GM10847 (cell line): ENCODE data around the gene CD1E.

Experiments used
- POLR2A ChIP-seq: IDR thresholded peaks from 2 replicates; pipeline ENCODE4 v1.6.1; 2011; ENCODE audit not compliant: insufficient read length; ENCODE audit errors: extremely low read depth

Gene CD1E

GRCh38 chr1:158353303-158354075, at the start of gene CD1E:
TSS of gene CD1E (plus strand) at chr1:158353894. CDS start at chr1:158353989, 95 bp downstream.
- no peak for TF ChIP-seq POLR2A

GRCh38 chr1:158310623-158311022, 43.1 kb upstream of the CD1E start:
- no peak for TF ChIP-seq POLR2A

- TF ChIP-seq POLR2A, result no peak
Observed at GRCh38 chr1:158311066-158311465, 42.6 kb upstream of the CD1E start.

GRCh38 chr1:158323866-158324265, 29.8 kb upstream of the CD1E start:
- TF ChIP-seq POLR2A, result no peak

- no peak for TF ChIP-seq POLR2A
Observed at GRCh38 chr1:158324395-158324794, 29.3 kb upstream of the CD1E start.

- TF ChIP-seq POLR2A, result no peak
Observed at GRCh38 chr1:158327481-158327880, 26.2 kb upstream of the CD1E start.

- TF ChIP-seq POLR2A, result no peak
Observed at GRCh38 chr1:158328426-158328825, 25.3 kb upstream of the CD1E start.

- no peak for TF ChIP-seq POLR2A
Observed at GRCh38 chr1:158329300-158329699, 24.4 kb upstream of the CD1E start.

- TF ChIP-seq POLR2A, result no peak
Observed at GRCh38 chr1:158329733-158330132, 24.0 kb upstream of the CD1E start.

GRCh38 chr1:158330391-158331105, 23.1 kb upstream of the CD1E start:
- TF ChIP-seq POLR2A, result no peak

- TF ChIP-seq POLR2A, result no peak
Observed at GRCh38 chr1:158331106-158331425, 22.6 kb upstream of the CD1E start.

- TF ChIP-seq POLR2A, result no peak
Observed at GRCh38 chr1:158331481-158332150, 22.1 kb upstream of the CD1E start, which contains the start of gene CD1B. TSS of gene CD1B (minus strand) at chr1:158331531. CDS start at chr1:158331423, 108 bp downstream.

- no peak for TF ChIP-seq POLR2A
Observed at GRCh38 chr1:158333405-158334155, 20.1 kb upstream of the CD1E start.

GRCh38 chr1:158334526-158335212, 19.0 kb upstream of the CD1E start:
- no peak for TF ChIP-seq POLR2A

- TF ChIP-seq POLR2A, result no peak
Observed at GRCh38 chr1:158335213-158335532, 18.5 kb upstream of the CD1E start.
